NOMO-1 (cell line): ENCODE measurements around the gene TAS2R31.

Source experiments
- DNase-seq, 2 experiments: peaks; one replicate each; lab custom pipeline; 2025; ENCODE audit not compliant: unreplicated experiment in 2 of 2; lab: John Stamatoyannopoulos, UW

TAS2R31 gene

GRCh38 chr12:11014234-11014633 is 17.0 kb downstream of the TAS2R31 start:
- no peak for DNase-seq

- no peak for DNase-seq
Measured at GRCh38 chr12:11007608-11008007, 23.6 kb downstream of the TAS2R31 start.

GRCh38 chr12:10998204-10998603 is 33.0 kb downstream of the TAS2R31 start, which contains the start of gene TAS2R20:
Gene TAS2R20 (minus strand): TSS chr12:10998304. CDS start chr12:10997875, 429 bp downstream.
- DNase-seq, result no peak

GRCh38 chr12:10994307-10994706 is 36.9 kb downstream of the TAS2R31 start:
- DNase-seq, result no peak

GRCh38 chr12:10989107-10989506 is 42.1 kb downstream of the TAS2R31 start:
- DNase-seq, result no peak

- DNase-seq, result no peak
Measured at GRCh38 chr12:10986812-10987211, 44.4 kb downstream of the TAS2R31 start, which contains the start of gene TAS2R50. Gene TAS2R50 (minus strand): TSS chr12:10986912. CDS start chr12:10986860, 52 bp downstream.

- DNase-seq, result no peak
Measured at GRCh38 chr12:10982244-10982643, 49.0 kb downstream of the TAS2R31 start.
